GM12878 (cell line): Measurements from ENCODE around the gene PGA3. TPM values are rescaled to one million over a fixed set of nuclear protein-coding genes. Genes with fewer than 3 reads are reported as not detected.

Source experiments
- ATAC-seq: fragments of 200-7000 bp; cut with Tn5 transposase; 3 replicates; pipeline ENCODE4 v1.9.1; 2020; ENCODE audit warnings: mild to moderate bottlenecking, moderate library complexity
- BruUV-seq: library from RNA; stranded (reverse); fragments of 400-500 nt; replicated peaks from 2 replicates; lab custom pipeline; 2021; lab: Mats Ljungman, UMichigan
- CTCF ChIA-PET: fragments of 300-600 bp; sonication (Branson Sonifier 250); formaldehyde crosslinking; extraction: SDS; loops from one replicate; lab custom pipeline; 2021; ENCODE audit warnings: inconsistent platforms; lab: Yijun Ruan, JAX
- POLR2A ChIA-PET: fragments of 350-600 bp; formaldehyde crosslinking; extraction: SDS; loops from one replicate; lab custom pipeline; 2021; ENCODE audit warnings: inconsistent platforms; lab: Charles Lee
- RAD21 ChIA-PET: fragments of 300-600 bp; sonication (Branson Sonifier 250); formaldehyde crosslinking; loops from one replicate; lab custom pipeline; 2023; ENCODE audit warnings: antibody characterized with exemption; ENCODE audit not compliant: unreplicated experiment; lab: Charles Lee
- SMC1A ChIA-PET: fragments of 300-600 bp; sonication (Branson Sonifier 250); formaldehyde crosslinking; loops from one replicate; lab custom pipeline; 2023; ENCODE audit not compliant: unreplicated experiment, uncharacterized antibody; lab: Charles Lee
- DNase-seq: peaks from one replicate; pipeline ENCODE4 v3.0.0-alpha.2; 2011; ENCODE audit warnings: low read depth, low spot score
- FAIRE-seq: peaks from 3 replicates; lab custom pipeline; 2011; peaks lifted over from hg19 to GRCh38; lab: Jason Lieb, UNC
- H2AFZ ChIP-seq: 2 replicates; pipeline ENCODE4 v1.6.0; 2011; ENCODE audit warnings: low read depth, low read length, control low read depth; ENCODE audit not compliant: control insufficient read depth
- H3K27ac ChIP-seq: 2 replicates; pipeline ENCODE4 v1.5.1; 2011; ENCODE audit warnings: control low read depth; ENCODE audit not compliant: control insufficient read depth, insufficient read depth
- H3K27me3 ChIP-seq, 2 experiments: replicated peaks in 1 of 2; 2 replicates each; pipeline versions ENCODE4 v1.6.0 to v1.6.1; 2011; ENCODE audit warnings: low read length in 1 of 2; ENCODE audit not compliant: control insufficient read depth in 2 of 2, insufficient read depth in 2 of 2
- H3K36me3 ChIP-seq, 2 experiments: 2 replicates each; pipeline ENCODE4 v1.5.1; 2011; ENCODE audit warnings: low read length in 1 of 2; ENCODE audit not compliant: control insufficient read depth in 2 of 2, insufficient read depth in 2 of 2
- H3K4me1 ChIP-seq: 2 replicates; pipeline ENCODE4 v1.6.1; 2011; ENCODE audit warnings: mild to moderate bottlenecking, low read length, moderate library complexity, mixed read lengths; ENCODE audit not compliant: control insufficient read depth, insufficient read depth
- H3K4me2 ChIP-seq: 2 replicates; pipeline ENCODE4 v1.6.0; 2011; ENCODE audit warnings: control low read depth; ENCODE audit not compliant: control insufficient read depth, insufficient read depth
- H3K4me3 ChIP-seq: fragments of 200-600 bp; sonication (generic); 2 replicates; pipeline ENCODE4 v1.5.1; 2016
- H3K79me2 ChIP-seq: 2 replicates; pipeline ENCODE4 v1.6.0; 2011; ENCODE audit warnings: low read length; ENCODE audit not compliant: control insufficient read depth, insufficient read depth
- H3K9ac ChIP-seq: 2 replicates; pipeline ENCODE4 v1.8.0; 2011; ENCODE audit warnings: low read length, control low read depth, mixed read lengths; ENCODE audit not compliant: control insufficient read depth, insufficient read depth
- H3K9me3 ChIP-seq: replicated peaks from 3 replicates; pipeline ENCODE4 v1.5.1; 2011; ENCODE audit warnings: mild to moderate bottlenecking, low read length; ENCODE audit not compliant: control insufficient read depth, insufficient read depth
- H4K20me1 ChIP-seq: 2 replicates; pipeline ENCODE4 v1.6.0; 2011; ENCODE audit not compliant: control insufficient read depth, insufficient read depth
- CREM ChIP-seq: IDR thresholded peaks from 2 replicates; pipeline ENCODE4 v1.6.1; 2014; ENCODE audit warnings: antibody characterized with exemption, low read depth
- EZH2 ChIP-seq: IDR thresholded peaks from 2 replicates; pipeline ENCODE4 v1.6.1; 2012; ENCODE audit warnings: low read depth, mild to moderate bottlenecking, control low read depth, inconsistent platforms, low read length, borderline replicate concordance; ENCODE audit not compliant: control insufficient read depth
- HDAC2 ChIP-seq: fragments of 200-600 bp; sonication (generic); IDR thresholded peaks from 2 replicates; pipeline ENCODE4 v1.6.1; 2017
- IKZF2 ChIP-seq, 2 experiments: fragments of 450-650 bp; IDR thresholded peaks; 2 replicates each; pipeline ENCODE4 v1.6.1; 2017; ENCODE audit warnings: mild to moderate bottlenecking in 2 of 2, moderate library complexity in 2 of 2
- MEF2B ChIP-seq: fragments of 450-650 bp; IDR thresholded peaks from 2 replicates; pipeline ENCODE4 v1.6.1; 2018; ENCODE audit warnings: mild to moderate bottlenecking, moderate library complexity; ENCODE audit not compliant: partially characterized antibody, poor library complexity, severe bottlenecking
- MLLT1 ChIP-seq: fragments of 450-650 bp; IDR thresholded peaks from 2 replicates; pipeline ENCODE4 v1.6.1; 2016; ENCODE audit warnings: mild to moderate bottlenecking
- MXI1 ChIP-seq: fragments of 150-350 bp; IDR thresholded peaks from 2 replicates; pipeline ENCODE4 v1.6.1; 2011; ENCODE audit warnings: low read depth, mild to moderate bottlenecking, inconsistent platforms, low read length, improper control_type of control experiment
- PAX5 ChIP-seq: IDR thresholded peaks from 2 replicates; pipeline ENCODE4 v1.6.1; 2011; ENCODE audit warnings: low read depth, low read length, borderline replicate concordance
- RB1 ChIP-seq: fragments of 450-650 bp; formaldehyde crosslinking; IDR thresholded peaks from 2 replicates; pipeline ENCODE4 v1.6.1; 2017; ENCODE audit warnings: mild to moderate bottlenecking, borderline replicate concordance
- RELB ChIP-seq: fragments of 450-650 bp; IDR thresholded peaks from 2 replicates; pipeline ENCODE4 v1.6.1; 2017; ENCODE audit warnings: low read depth, mild to moderate bottlenecking, moderate library complexity
- SMAD5 ChIP-seq: IDR thresholded peaks from 2 replicates; pipeline ENCODE4 v1.6.1; 2016; ENCODE audit warnings: antibody characterized with exemption, low read depth
- TAF1 ChIP-seq: IDR thresholded peaks from 2 replicates; pipeline ENCODE4 v1.6.1; 2011; ENCODE audit warnings: mild to moderate bottlenecking, low read depth, low read length, borderline replicate concordance
- TARDBP ChIP-seq: IDR thresholded peaks from 2 replicates; pipeline ENCODE4 v1.6.1; 2016; ENCODE audit warnings: borderline replicate concordance
- WRNIP1 ChIP-seq: IDR thresholded peaks from 2 replicates; pipeline ENCODE4 v1.6.1; 2011; ENCODE audit warnings: low read depth, low read length, improper control_type of control experiment, borderline replicate concordance
- ZBED1 ChIP-seq: IDR thresholded peaks from 2 replicates; pipeline ENCODE4 v1.6.1; 2016; ENCODE audit warnings: borderline replicate concordance
- WGBS: methylation state at CpG from one replicate; pipeline ENCODE4 v1.1.6; 2016; ENCODE audit warnings: low lambda C conversion rate; ENCODE audit not compliant: insufficient replicate concordance, insufficient coverage; ENCODE audit errors: missing lambda C conversion rate; 5-methylcytosine and 5-hydroxymethylcytosine counted together
- in situ Hi-C: fragments of 300-500 bp; cut with MboI; formaldehyde crosslinking; loops from 9 replicates; pipeline ENCODE4 v1.14.3; 2018; ENCODE audit warnings: mixed read lengths
- intact Hi-C: fragments of 100-400 bp; cut with micrococcal nuclease; formaldehyde crosslinking; loops from one replicate; pipeline ENCODE4 v1.14.2; 2022; ENCODE audit not compliant: unreplicated experiment
- polyA plus RNA-seq, 11 experiments: library from polyadenylated mRNA; depleted of rRNA in 4 of 11; unstranded in 6 of 11; stranded (reverse) in 5 of 11; fragments of >200 nt; fragmentation: Nextera tagmentation in 4 of 11; fragmentation: Illumina TruSeq in 1 of 11; extraction: Ambion mirVana in 4 of 11; extraction: Trizol in 1 of 11; gene quantifications; 1 replicate in 1 of 11; 2 replicates in 10 of 11; pipeline versions ENCODE4 v1.2.1 to v1.2.3, GENCODE V29; 2011 to 2016; ENCODE audit warnings: inconsistent platforms in 2 of 11, missing spikeins in 2 of 11, low read depth in 1 of 11
- total RNA-seq, 4 experiments: library from RNA; depleted of rRNA in 3 of 4; stranded (reverse); fragments of >200 nt in 3 of 4; fragmentation: Illumina TruSeq in 1 of 4; extraction: Trizol in 1 of 4; gene quantifications; 2 replicates each; pipeline versions ENCODE4 v1.2.1 to v1.2.3, GENCODE V29; 2013 to 2021

The PGA3 gene
- total and polyA plus RNA-seq, 10 of the 15 experiments (the other 5 are each of a cell fraction or from before 2014, with no cell fraction given): not detected

GRCh38 chr11:61155741-61156140, 47.6 kb upstream of the PGA3 start:
- CTCF ChIA-PET: interaction anchor here (1.1 kb wide), 1 partner anchor 255 kb away, joined by 3 read pairs; no protein-coding TSS in a partner anchor
- no peaks in the 10 kb centered on the region for H4K20me1 ChIP-seq
- in situ Hi-C loops (no loop called here), intact Hi-C loops (no loop called here)
- no peak for FAIRE-seq
- H3K4me3 ChIP-seq: no peak overlapping the region
- ATAC-seq: no peak
- peaks cover 34% of the 10 kb centered on the region for H3K79me2 ChIP-seq
- POLR2A ChIA-PET: no interaction called here
- no peaks in the 10 kb centered on the region for H3K36me3 ChIP-seq
- no peak overlapping the region for H3K9ac ChIP-seq
- RAD21 ChIA-PET: no interaction called here
- no peak overlapping the region for H3K27ac ChIP-seq
- H3K9me3 ChIP-seq: peaks cover 12% of the 10 kb centered on the region; the same call in 2 of the 3 replicates
- BruUV-seq: no TSS peak
- no peak overlapping the region for H2AFZ ChIP-seq
- SMC1A ChIA-PET: no interaction called here
- TF ChIP-seq RELB (no peak), MXI1 (no peak), MEF2B (no peak), ZBED1 (no peak), SMAD5 (no peak)
- H3K4me1 ChIP-seq: peaks cover 16% of the 10 kb centered on the region
- no peaks in the 10 kb centered on the region for H3K27me3 ChIP-seq
- DNase-seq: no peak
- WGBS: 98% methylated on average over 5 of the region's 5 CpGs
- H3K4me2 ChIP-seq: no peak overlapping the region

GRCh38 chr11:61157743-61158142, 45.6 kb upstream of the PGA3 start:
- Histone ChIP-seq H4K20me1 (no peaks in the 10 kb centered on the region), H3K27me3 (no peaks in the 10 kb centered on the region), H3K4me2 (no peak overlapping the region), H3K79me2 (peaks cover 47% of the 10 kb centered on the region), H3K27ac (no peak overlapping the region), H3K36me3 (no peaks in the 10 kb centered on the region), H3K4me1 (peaks cover 24% of the 10 kb centered on the region), H3K9me3 (peaks cover 12% of the 10 kb centered on the region; the same call in 2 of the 3 replicates), H2AFZ (no peak overlapping the region), H3K9ac (no peak overlapping the region), H3K4me3 (no peak overlapping the region)
- ChIA-PET CTCF (interaction anchor here (0.7 to 1.9 kb wide), 15 partner anchors 10 to 395 kb away, joined by 3 to 17 read pairs (median 4); partner anchors contain the start of gene TMEM216), SMC1A (interaction anchor here (0.8 to 3.9 kb wide), 6 partner anchors 8 to 19 kb away, joined by 4 to 31 read pairs (median 8); no protein-coding TSS in a partner anchor), RAD21 (interaction anchor here (1.2 to 1.9 kb wide), 10 partner anchors 9 to 244 kb away, joined by 3 to 6 read pairs (median 3); partner anchors contain the start of gene TMEM109), POLR2A (interaction anchor here (0.7 to 4.2 kb wide), 4 partner anchors 12 to 115 kb away, joined by 3 to 17 read pairs (median 6); no protein-coding TSS in a partner anchor)
- ATAC-seq: no peak
- FAIRE-seq: no peak
- no TSS peak for BruUV-seq
- 74% methylated on average over 3 of the region's 3 CpGs for WGBS
- in situ Hi-C loops (no loop called here), intact Hi-C loops (no loop called here)
- DNase-seq: no peak
- TF ChIP-seq TARDBP (no peak), HDAC2 (no peak), CREM (no peak), PAX5 (no peak), IKZF2 (IDR thresholded peaks at IDR 0.05) (no peak), WRNIP1 (no peak), EZH2 (no peak), MLLT1 (no peak), TAF1 (no peak), RB1 (no peak)
